Right lobe of liver (tissue), 4 donors: ENCODE measurements around the gene PDE6B.

ENCODE experiments used
- POLR2A ChIP-seq: fragments of 450-650 bp; IDR thresholded peaks from one replicate; pipeline ENCODE4 v1.6.1; 2017; ENCODE audit warnings: antibody characterized with exemption, mild to moderate bottlenecking
- TF ChIP-seq, protein P1 (sequence below), 4 donors: fragments of 200-600 bp in 3 of 4; fragments of 450-650 bp in 1 of 4; IDR thresholded peaks; one replicate each; pipeline versions ENCODE4 v1.5.1 to v1.8.0; 2016 to 2022; ENCODE audit warnings: antibody characterized with exemption in 4 of 4, mild to moderate bottlenecking in 2 of 4
- donor health status: DM: no; HTN: no; CAD: no.
- donor health status: DM: no; HTN: no; CAD: no.
- donor health status: DM: no; HTN: yes; CAD: no.

DNA sequence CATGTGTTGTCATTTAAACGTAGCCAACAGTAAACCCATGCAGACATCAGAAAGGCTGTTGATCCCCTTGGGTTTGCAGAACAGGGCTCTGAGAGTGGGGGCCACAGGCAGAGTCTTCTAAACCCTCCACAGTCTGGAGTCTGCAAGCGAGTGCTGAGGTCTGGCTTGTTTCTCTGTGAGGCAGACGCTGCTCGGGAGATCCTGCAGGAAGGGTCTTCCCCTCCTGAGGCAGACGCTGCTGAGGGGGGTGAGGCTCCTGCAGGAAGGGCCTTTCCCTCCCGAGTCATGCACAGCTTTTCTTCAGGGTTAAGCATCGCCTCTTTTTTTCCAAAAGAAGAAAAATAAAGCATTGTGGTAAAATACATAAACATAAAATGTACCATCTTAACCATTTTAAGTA is 17.1 kb upstream of the PDE6B start:
- no peak for TF ChIP-seq POLR2A
- TF ChIP-seq, protein P1, sequence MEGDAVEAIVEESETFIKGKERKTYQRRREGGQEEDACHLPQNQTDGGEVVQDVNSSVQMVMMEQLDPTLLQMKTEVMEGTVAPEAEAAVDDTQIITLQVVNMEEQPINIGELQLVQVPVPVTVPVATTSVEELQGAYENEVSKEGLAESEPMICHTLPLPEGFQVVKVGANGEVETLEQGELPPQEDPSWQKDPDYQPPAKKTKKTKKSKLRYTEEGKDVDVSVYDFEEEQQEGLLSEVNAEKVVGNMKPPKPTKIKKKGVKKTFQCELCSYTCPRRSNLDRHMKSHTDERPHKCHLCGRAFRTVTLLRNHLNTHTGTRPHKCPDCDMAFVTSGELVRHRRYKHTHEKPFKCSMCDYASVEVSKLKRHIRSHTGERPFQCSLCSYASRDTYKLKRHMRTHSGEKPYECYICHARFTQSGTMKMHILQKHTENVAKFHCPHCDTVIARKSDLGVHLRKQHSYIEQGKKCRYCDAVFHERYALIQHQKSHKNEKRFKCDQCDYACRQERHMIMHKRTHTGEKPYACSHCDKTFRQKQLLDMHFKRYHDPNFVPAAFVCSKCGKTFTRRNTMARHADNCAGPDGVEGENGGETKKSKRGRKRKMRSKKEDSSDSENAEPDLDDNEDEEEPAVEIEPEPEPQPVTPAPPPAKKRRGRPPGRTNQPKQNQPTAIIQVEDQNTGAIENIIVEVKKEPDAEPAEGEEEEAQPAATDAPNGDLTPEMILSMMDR (IDR thresholded peaks at IDR 0.05) = no peak
